GM19438 (cell line): Measurements from ENCODE around the gene EFNB2.

Experiments
- ATAC-seq: cut with Tn5 transposase; IDR thresholded peaks from one replicate; pipeline ENCODE4 v1.9.1; 2021; ENCODE audit warnings: low read depth; ENCODE audit not compliant: unreplicated experiment

EFNB2 gene

GRCh38 chr13:106535552-106536243 lies at the start of gene EFNB2:
EFNB2 (minus strand) TSS chr13:106535662; CDS start chr13:106534964, 698 bp downstream.
- ATAC-seq = peak; percentile 87

GRCh38 chr13:106581225-106581624 lies 45.8 kb upstream of the EFNB2 start:
- no peak for ATAC-seq

- ATAC-seq = no peak
Observed at GRCh38 chr13:106575896-106576295, 40.4 kb upstream of the EFNB2 start.

GRCh38 chr13:106573868-106574267 lies 38.4 kb upstream of the EFNB2 start:
- ATAC-seq = no peak

GRCh38 chr13:106573284-106573846 lies 37.9 kb upstream of the EFNB2 start:
- ATAC-seq = no peak

GRCh38 chr13:106570299-106570852 lies 34.9 kb upstream of the EFNB2 start:
- peak; percentile 23 for ATAC-seq

GRCh38 chr13:106569233-106570095 lies 34.0 kb upstream of the EFNB2 start:
- ATAC-seq = no peak

GRCh38 chr13:106568299-106569003 lies 33.0 kb upstream of the EFNB2 start:
- peak; percentile 32 for ATAC-seq

- ATAC-seq = peak; percentile 65
Observed at GRCh38 chr13:106567474-106568298, 32.2 kb upstream of the EFNB2 start, which contains the start of gene ARGLU1. ARGLU1 (minus strand) TSS chr13:106568137; CDS start chr13:106567919, 218 bp downstream.

GRCh38 chr13:106566641-106567473 lies 31.4 kb upstream of the EFNB2 start:
- ATAC-seq = peak; percentile 33

GRCh38 chr13:106565127-106565775 lies 29.8 kb upstream of the EFNB2 start:
- no peak for ATAC-seq

- ATAC-seq = peak; percentile 0
Observed at GRCh38 chr13:106562301-106562700, 26.8 kb upstream of the EFNB2 start.

GRCh38 chr13:106561551-106562170 lies 26.2 kb upstream of the EFNB2 start:
- peak; percentile 54 for ATAC-seq

GRCh38 chr13:106560821-106561220 lies 25.4 kb upstream of the EFNB2 start:
- ATAC-seq = no peak

- no peak for ATAC-seq
Observed at GRCh38 chr13:106558527-106558926, 23.1 kb upstream of the EFNB2 start.

GRCh38 chr13:106555631-106556328 lies 20.3 kb upstream of the EFNB2 start:
- ATAC-seq = no peak

- no peak for ATAC-seq
Observed at GRCh38 chr13:106551751-106552150, 16.3 kb upstream of the EFNB2 start.
